Stimulated activated CD4-positive, alpha-beta T cell treated with anti-CD3 and anti-CD28 coated beads, Interleukin-15, amount 100 ng/mL, for 1 hour (primary cell): ENCODE results near the gene HRC.
"Not testable (repeated sequence)": the region's sequence is repeated elsewhere in the genome, so short reads cannot be mapped to it uniquely, and the experiment has no call there.

Experiments used
- DNase-seq, 2 donors: peaks; one replicate each; pipeline ENCODE4 v3.0.0-alpha.2; 2020; ENCODE audit warnings: low read depth in 1 of 2, low spot score in 1 of 2

HRC gene, protein sequence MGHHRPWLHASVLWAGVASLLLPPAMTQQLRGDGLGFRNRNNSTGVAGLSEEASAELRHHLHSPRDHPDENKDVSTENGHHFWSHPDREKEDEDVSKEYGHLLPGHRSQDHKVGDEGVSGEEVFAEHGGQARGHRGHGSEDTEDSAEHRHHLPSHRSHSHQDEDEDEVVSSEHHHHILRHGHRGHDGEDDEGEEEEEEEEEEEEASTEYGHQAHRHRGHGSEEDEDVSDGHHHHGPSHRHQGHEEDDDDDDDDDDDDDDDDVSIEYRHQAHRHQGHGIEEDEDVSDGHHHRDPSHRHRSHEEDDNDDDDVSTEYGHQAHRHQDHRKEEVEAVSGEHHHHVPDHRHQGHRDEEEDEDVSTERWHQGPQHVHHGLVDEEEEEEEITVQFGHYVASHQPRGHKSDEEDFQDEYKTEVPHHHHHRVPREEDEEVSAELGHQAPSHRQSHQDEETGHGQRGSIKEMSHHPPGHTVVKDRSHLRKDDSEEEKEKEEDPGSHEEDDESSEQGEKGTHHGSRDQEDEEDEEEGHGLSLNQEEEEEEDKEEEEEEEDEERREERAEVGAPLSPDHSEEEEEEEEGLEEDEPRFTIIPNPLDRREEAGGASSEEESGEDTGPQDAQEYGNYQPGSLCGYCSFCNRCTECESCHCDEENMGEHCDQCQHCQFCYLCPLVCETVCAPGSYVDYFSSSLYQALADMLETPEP

DNA sequence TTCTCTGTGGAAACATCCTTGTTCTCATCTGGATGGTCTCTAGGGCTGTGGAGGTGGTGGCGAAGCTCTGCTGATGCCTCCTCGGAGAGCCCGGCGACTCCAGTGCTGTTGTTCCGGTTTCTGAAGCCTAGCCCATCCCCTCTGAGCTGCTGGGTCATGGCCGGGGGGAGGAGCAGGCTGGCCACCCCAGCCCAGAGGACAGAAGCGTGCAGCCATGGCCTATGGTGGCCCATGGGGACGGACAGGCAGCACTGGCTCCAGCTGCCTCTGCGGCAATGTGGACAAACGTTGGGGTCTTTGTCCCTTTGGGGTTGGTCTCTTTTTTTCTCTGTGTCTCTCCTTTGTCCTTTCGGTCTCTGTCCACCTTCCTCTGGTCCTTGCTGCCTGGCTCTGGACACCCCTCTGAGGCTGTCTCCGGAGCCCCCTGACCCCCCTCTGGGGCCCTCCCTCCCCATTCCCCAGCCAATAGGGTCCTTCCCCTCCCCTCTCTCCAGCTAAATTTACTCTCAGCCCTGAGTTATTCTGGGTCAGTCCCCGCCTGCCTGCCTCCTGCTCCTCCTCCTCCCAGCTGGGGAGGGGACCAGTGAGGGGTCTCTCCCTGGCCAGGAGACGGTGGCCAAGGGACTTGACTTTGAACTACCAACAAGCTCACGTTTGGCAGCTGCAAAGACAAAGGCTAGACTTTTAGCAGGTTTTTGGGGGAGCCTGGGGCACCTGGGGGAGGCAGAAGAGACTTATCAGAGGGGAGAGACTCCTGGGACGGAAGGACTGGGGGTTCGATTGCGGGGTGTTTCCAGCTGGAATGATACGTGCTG, at the start of gene HRC:
Gene HRC (minus strand): TSS at position 392 of the 815 bp plus-strand sequence. CDS start 159 bp downstream, at position 233.
- DNase-seq, result no peak

- DNase-seq, result no peak
These were observed 45.8 kb upstream of the HRC start for GRCh38 chr19:49201042-49201441.

- no peak for DNase-seq
These were observed 45.2 kb upstream of the HRC start for GRCh38 chr19:49200238-49200862.

DNA sequence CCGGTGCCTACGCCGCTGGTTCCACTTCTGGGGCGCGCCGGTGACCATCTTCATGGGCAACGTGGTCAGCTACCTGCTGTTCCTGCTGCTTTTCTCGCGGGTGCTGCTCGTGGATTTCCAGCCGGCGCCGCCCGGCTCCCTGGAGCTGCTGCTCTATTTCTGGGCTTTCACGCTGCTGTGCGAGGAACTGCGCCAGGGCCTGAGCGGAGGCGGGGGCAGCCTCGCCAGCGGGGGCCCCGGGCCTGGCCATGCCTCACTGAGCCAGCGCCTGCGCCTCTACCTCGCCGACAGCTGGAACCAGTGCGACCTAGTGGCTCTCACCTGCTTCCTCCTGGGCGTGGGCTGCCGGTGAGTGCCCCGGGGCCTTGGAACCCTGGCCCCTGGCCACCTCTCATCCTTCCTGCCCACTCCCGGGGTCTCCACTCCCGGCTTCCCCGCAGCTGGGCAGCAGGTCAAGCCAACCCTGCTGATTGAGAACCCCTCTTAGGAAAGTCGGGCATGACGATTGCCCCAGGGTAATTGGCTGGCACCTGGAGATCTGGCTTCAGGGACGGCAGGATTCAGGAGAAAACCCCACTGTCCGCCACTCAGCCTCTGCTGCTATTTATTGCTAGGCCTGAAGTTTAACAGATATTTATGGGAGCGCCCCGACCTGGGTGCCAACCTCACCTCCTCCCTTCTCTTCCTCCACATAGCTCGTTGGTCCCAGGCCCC, 41.5 kb upstream of the HRC start:
- DNase-seq, result no peak

GRCh38 chr19:49194408-49194807, 39.2 kb upstream of the HRC start:
- DNase-seq, result no peak

DNA sequence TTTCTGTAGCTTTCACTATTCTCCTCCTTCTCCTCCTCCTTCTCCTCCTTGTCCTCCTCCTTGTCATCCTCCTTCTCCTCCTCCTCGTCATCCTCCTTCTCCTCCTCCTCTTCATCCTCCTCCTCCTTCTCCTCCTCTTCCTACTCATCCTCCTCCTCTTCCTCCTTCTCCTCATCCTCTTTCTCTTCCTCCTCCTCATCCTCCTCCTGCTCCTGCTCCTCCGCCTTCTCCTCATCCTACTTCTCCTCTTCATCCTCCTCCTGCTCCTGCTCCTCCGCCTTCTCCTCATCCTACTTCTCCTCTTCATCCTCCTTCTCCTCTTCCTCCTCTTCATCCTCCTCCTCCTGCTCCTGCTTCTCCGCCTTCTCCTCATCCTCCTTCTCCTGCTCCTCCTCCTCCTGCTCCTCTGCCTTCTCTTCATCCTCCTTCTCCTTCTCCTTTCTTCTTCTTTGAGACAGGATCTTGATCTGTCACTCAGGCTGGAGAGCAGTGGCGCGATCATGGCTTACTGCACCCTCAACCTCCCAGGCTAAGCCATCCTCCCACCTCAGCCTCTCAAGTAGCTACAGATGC, 38.7 kb upstream of the HRC start:
- no peak for DNase-seq

GRCh38 chr19:49190781-49191180, 35.6 kb upstream of the HRC start:
- no peak for DNase-seq

GRCh38 chr19:49189259-49189658, 34.1 kb upstream of the HRC start:
- DNase-seq, result no peak

DNA sequence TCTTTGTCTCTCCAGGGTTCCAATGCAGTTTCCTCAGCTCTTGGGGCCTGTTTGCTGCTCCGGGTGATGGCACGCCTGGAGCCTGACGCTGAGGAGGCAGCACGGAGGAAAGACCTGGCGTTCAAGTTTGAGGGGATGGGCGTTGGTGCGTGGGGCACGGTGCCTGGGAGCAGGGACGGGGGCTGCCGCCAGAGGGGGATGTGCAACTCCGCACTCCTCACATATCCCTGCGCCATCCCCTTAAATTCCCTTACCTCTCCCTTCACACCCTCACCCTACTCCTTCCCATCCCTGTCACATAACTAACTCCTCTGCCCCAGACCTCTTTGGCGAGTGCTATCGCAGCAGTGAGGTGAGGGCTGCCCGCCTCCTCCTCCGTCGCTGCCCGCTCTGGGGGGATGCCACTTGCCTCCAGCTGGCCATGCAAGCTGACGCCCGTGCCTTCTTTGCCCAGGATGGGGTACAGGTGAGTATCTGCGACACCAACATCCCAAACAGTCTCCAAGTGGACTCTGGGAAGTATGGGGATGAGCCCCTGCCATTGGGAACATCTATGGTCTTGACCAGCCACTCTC, 33.5 kb upstream of the HRC start:
- no peak for DNase-seq

GRCh38 chr19:49186108-49186507, 30.9 kb upstream of the HRC start:
- no peak for DNase-seq

GRCh38 chr19:49182848-49183375, 27.7 kb upstream of the HRC start:
- no peak for DNase-seq

DNA sequence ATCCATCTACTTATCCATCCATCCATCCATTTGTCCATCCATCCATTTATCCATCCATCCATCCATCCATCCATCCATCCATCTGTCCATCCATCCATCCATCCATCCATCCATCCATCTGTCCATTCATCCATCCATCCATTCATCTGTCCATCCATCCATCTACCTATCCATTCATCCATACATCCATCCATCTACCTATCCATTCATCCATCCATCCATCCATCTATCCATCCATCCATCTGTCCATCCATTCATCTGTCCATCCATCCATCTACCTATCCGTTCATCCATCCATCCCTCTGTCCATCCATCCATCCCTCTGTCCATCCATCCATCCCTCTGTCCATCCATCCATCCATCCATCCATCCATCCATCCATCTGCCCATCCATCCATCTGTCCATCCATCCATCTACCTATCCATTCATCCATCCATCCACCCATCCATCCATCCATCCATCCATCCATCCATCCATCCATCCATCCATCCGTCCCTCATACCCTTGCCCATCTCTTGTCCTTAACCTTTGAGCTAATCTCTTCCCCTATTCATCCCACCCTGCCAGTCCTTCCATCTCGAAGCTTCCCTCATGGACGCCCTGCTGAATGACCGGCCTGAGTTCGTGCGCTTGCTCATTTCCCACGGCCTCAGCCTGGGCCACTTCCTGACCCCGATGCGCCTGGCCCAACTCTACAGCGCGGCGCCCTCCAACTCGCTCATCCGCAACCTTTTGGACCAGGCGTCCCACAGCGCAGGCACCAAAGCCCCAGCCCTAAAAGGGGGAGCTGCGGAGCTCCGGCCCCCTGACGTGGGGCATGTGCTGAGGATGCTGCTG, 27.0 kb upstream of the HRC start:
- DNase-seq, result not testable (repeated sequence)

DNA sequence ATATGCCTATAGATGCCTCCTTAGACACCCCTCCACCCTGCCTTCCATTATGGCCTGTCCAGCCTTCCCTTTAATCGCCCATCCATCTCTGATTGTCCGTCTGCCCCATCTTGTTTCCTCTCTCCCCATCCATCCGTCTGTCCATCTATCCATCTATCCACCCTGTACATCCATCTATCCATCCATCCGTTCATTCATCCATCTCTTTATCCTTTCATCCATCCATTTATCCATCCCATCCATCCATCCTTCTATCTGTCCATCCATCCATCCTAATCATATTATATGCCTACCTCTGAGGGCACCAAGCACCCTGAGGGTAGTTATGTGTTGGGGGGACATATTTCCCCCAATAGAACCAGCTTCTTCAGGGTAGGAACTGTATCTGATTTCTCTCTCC, 25.5 kb upstream of the HRC start:
- no peak for DNase-seq

DNA sequence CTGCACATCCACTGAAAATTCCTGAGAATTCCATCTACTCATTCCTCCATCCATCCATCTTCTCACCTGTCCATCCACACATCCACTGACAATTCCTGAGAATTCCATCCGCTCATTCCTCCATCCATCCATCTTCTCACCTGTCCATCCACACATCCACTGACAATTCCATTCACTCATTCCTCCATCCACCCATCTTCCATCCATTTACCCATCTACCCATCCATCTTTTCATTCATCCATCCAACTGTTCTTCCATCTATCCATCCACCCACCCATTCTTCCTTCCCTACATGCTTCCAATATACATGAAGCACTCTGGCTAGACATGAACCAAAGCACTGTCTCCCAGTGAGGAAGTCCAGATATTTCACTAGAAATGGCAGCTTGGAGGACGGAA, 18.0 kb upstream of the HRC start:
- no peak for DNase-seq

- no peak for DNase-seq
These were observed 13.2 kb upstream of the HRC start for GRCh38 chr19:49168421-49168820.

DNA sequence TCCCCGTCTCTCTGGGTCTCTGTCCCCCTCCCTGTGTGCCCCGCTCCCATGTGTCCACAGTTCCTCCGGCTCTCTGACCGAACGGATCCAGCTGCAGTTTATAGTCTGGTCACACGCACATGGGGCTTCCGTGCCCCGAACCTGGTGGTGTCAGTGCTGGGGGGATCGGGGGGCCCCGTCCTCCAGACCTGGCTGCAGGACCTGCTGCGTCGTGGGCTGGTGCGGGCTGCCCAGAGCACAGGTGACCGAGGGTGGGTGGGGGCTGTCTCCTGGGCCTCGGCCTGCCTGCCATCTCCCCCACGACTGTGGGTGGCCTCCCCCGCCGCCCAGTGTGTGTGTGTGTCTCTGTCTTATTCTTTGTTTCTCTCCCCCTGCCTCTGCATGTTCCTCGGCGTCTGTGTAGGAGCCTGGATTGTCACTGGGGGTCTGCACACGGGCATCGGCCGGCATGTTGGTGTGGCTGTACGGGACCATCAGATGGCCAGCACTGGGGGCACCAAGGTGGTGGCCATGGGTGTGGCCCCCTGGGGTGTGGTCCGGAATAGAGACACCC, 12.7 kb upstream of the HRC start:
- DNase-seq, result no peak

DNA sequence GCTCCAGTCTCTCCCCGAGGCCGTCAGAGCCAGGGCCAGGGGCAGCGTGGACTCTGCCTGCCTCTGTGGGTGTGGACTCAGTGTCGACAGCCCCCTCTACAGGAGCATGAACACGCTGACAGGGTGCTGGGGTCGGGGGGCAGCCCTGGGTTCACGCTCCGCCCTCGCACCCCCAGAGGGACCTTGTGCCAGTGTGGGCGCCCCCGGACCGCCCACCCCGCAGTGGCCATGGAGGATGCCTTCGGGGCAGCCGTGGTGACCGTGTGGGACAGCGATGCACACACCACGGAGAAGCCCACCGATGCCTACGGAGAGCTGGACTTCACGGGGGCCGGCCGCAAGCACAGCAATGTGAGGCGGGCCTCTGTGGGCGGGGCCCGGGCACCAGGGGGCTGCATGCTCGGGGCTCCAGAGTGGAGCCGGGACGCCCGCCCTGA, 10.7 kb upstream of the HRC start:
- DNase-seq, result no peak

DNA sequence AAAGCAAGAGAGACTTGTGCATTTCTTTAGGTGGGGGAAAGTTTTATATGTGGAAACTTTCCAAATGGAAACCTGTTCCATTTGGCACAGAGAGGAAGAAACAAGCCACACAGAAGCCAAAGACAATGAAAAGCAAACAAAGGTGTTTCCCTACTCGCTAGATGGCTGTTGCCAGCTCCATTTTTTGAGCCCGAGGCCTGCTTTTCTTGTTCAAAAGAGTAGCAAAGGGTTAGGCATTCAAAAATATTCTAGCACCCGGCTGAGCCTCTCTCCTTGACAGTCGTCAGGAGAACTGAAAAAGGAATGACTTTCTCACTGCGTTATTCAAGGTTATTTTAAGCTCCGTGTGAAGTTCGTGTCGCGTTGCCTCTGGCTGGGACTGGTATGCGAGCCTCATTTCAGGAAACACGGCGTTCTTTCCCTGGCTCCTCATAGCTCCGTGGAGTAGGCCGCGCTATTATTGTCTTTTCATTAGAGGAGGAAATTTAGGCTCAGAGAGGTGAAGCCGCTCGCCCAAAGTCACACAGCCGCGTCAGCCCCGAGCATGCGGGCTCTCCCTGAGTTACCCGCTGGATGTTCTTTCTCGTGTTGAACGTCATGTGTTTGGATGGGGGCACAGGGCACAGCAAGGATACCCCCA, 10.0 kb upstream of the HRC start:
- no peak for DNase-seq
